NCI-H1417 treated with DMSO at 0.1 percent for 48 hours (cell line): ENCODE results near the gene MRRF.
"Not testable (repeated sequence)": the region's sequence is repeated elsewhere in the genome, so short reads cannot be mapped to it uniquely, and the experiment has no call there.

Experiments
- DNase-seq: peaks from one replicate; lab custom pipeline; 2025; lab: John Stamatoyannopoulos, UW

The MRRF gene

DNA sequence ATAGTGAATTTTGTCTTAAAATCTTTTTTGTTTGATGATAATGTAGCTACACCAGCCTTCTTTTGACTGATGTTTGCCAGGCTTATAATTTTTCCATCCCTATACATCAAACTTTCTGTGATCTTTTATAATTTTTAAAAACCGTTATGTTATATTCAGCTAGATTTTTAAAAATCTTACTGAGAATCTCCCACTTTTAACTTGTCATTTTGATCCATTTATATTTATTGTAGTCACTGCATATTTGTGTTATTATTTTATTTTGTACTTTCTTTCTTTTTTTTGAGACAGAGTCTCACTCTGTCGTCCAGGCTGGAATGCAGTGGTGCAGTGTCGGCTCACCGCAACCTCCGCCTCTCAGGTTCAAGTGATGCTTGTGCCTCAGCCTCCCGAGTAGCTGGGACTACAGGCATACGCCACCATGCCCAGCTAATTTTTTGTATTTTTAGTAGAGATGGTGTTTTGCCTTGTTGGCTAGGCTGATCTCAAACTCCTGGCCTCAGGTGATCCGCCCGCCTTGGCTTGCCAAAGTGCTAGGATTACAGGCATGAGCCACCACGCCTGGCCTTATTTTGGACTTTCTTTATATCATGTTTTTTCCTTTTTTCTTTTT lies 12.7 kb downstream of the MRRF start:
- DNase-seq, result no peak

DNA sequence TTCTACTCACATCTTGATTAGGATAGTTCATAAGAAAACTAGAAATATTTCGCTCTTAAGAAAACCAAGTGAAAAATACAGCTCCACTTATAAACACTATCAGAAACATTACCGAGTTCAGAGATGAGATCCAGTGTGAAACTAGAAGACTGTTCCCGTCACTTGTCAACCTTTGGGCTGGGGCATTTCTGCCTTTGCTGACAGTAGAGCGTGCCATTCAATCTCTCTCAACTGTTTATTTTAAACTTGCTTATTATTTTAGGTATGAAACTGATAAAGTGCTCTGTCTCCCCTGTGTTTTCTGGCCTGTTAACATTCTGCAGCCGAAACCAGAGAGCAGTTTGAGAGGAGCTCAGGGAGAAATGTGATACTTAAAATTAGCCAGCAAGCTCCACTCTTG lies 16.7 kb downstream of the MRRF start:
- no peak for DNase-seq

DNA sequence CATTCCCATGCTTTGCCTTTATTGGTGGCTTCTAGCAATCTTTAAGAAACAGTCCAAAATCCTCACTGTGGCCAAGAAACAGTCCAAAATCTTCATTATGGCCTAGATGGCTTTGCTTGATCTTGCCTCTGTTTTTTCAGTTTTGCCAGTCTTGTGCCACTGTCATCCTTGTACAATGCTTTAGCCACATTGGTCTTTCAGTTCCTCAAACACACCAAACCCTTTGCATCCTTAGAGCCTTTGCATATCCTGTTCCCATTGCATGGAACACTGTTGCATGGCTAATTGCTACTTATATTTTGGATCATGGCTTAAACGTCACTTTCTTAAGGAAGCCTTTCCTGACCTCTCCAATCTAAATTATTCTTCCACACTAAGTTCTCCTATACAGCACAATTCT lies 22.1 kb downstream of the MRRF start:
- DNase-seq, result no peak

DNA sequence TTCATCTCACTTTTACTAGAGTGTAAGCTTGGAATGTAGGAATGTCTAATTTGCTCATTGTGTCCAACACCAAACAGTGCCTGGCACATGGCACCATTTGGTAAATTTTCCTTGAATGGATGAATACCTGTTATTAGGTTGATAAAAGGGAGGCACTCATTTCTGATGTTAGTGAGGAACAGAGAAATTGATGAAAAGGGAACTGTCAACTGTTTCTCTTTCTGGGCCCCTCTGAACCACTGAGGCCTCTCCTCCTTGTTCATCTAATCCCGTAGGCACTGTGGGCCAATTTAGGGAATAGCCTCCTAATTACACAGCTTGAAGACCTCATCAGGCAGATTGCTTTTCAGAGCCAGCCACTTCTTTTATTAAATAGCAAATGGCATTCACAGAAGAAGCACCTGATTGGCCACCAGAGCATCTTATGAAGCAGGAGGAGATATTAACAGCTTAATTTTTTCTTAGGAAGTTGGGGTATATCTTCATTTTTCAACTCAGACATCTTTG lies 22.6 kb downstream of the MRRF start:
- no peak for DNase-seq

DNA sequence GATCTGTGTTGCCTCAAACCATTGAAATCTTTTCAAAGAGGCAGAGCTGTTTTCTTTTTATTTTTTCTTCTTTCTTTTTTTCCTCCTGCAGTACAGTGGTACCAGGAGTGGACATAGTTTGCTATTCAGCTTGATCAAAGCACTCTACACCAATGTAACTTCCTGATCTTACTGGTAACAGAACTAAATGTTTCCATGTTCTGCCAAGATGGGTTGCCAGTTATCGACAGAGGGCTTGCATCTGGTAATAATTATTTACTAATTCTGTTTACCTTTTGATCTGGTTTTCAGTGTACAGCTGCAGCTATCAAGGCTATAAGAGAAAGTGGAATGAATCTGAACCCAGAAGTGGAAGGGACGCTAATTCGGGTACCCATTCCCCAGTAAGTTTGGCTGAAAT lies 26.8 kb downstream of the MRRF start:
- DNase-seq, result no peak

DNA sequence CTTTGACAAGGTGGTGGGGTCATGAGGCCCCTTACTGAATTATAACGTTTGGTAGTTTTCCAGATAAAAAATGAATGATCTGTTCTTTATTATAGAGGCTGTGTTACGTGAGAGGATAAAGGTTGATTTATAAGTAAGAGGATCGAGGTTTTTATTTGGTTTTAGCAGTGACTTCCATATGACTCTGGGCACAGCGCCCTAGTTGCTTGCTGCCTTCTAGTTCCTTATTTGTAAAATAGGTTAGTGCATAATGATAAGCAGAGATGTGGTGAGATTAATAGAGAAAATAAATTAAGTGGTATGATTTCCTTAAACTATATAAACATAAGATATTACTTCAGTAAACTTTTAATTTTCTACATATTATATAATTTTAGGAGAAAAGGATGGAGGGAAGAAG lies 29.8 kb downstream of the MRRF start:
- no peak for DNase-seq

DNA sequence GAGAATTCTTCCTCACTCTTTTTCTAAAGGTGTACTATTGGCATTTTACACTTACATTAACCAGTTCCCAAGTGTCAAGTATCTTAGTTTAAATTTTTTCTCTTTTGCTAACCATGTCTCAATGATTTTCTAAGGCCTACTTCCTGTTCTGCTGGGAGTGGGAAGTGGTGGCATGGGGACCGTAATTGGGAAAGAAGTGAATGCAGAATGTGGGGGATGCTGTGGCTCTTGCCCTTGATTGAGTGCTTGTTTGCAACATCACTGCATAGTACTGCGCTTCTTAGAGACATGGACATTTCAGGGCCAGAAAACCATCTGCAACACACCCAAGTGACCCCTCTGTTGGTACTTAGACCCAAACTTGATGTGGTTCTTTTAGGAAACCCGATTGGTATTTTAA lies 32.8 kb downstream of the MRRF start:
- DNase-seq, result no peak

DNA sequence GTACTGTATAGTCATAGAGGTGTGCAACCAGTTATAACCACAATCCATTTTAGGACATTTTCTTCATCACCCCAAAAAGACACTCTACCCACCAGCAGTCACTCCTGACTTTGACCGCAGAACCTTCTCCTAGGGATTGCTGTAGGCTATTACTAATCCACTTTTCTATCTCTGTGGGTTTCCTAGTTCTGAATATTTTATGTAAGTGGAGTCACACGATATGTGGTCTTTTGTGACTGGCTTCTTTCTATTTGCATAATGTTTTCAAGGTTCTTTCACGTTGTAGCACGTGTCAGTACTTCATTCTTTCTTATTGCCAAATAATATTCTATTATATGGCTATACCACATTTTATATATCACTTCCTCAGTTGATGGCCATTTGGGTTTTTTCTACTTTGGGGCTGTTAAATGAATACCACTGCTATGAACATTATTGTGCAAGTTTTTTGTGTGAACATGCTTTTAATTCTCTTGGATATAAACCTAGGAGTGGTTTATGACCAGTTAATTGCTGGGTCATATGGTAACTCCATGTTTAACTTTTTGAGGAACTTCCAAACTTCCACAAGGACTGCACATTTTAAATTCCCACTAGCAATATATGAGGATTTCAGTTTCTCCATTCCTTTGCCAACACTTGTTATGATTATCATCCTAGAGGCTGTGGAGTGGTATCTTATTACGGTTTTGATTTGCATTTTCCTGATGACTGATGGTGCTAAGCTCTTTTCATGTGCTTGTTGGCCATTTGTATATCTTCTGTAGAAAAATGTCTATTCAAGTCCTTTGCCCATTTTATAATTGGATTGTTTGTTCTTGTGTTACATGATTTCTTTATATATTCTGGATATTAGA lies 37.8 kb downstream of the MRRF start:
- no peak for DNase-seq

DNA sequence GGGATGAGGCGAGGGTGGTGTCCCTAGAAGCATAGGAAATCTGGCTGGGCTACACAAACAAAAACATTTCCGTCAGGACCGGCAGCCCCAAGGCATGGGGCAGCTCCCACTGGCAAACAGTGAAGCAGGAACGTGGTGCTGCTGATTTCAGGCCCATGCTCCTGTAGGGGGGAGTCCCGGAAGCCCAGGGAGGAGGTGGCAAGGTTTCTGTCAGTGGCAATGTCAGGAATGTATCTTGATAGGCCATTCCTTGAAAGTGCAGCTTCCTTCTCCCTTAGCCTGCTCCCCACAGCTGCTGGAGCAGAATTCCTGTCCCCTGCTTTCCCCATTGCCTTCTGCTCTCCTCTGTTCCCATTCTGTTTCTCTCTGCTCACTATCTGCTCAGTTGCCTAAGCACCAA lies 42.4 kb downstream of the MRRF start:
- DNase-seq, result no peak

DNA sequence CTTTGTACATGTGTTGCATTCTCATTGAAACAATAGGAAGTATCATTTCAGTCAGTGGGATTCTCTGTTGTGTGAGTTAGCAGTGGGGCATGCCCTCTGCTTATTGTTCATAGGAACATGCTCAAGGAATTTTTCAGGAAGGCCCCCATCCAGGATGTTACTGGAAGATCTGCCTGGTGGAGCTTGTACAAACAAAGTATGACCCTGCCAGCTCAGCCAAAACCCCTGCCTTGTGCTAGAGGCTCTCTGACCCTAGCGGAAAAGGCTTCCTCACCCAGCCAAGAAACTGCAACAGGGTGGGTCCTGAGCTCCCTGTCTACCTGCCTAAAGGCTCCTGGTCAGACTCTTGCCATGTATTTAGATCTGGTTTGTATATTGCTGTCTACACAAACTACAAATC lies 43.2 kb downstream of the MRRF start:
- no peak for DNase-seq

DNA sequence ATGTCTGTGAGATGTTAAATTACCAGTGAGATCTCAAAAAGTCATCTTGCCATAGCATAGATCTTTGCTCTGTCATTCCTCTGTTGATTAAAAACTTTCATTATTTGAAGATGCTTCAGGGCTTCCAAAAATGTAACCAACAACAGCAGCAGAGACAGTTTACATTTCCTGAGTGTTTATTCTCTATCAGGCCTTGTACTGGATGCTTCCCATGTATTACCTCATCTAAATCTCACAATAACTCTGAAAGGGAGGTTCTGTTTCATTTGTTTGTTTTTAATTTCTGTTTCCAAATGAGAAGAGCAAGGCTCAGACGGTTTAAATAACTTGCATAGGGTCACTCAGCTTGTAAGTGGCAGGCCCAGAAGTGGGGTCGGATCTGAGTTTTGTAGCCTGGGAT lies 45.2 kb downstream of the MRRF start:
- DNase-seq, result no peak

DNA sequence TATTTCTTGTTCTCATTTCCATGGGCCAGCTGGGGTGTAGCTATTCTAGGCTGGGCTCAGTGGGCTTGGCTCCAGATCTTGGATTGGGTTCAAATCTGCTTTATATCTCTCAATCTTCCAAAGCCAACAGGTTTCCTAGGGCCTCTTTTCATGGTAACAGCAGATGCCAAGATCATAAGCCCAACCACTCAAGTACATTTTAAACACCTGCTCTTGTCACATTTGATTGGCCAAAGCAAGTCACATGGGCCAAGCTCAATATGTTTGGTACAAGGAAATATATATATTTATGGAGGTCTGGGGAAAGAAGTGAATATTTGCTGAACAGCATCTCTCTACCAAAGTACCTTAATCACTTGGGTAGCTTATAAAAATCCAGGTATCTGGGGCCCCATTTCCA lies 49.5 kb downstream of the MRRF start:
- DNase-seq, result no peak

DNA sequence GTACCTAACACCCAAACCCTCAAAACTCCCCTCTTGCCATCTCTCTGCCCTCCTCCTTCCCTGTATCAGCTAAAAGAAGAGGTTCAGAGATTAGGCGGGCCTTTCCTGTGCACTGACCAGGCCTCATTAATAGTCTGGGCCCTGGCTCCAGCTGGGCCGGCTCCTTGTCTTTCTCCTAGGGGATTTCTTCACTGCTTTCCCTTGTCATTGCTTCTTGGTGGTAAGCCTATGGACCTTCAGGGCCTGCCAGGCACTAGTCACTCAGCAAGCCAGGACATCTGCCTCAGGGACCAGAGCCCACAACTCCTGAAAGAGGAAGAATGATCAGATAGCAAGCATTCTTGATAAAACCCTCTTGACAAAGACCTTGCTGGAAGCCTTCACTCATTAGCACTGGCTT lies 50.9 kb downstream of the MRRF start:
- DNase-seq, result no peak

DNA sequence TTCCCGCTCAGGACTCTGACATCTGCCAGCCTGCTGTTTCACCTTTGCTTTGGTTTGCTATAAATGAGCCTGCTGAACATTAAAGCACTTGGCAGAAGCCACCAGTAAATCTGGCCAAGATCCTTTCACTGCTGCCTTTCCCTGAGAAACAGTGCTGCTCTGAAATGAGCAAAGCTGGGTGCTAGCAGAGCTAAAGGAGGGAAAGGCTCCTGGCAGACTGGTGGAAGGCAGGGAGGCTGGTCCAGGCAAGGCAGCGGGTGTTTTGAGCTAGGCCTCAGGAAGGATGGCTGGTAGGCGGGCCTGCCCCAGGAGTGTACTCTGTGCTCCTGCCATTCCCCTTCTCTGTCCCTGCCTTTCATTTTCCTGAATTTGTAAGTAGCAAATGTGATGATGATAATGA lies 53.6 kb downstream of the MRRF start:
- no peak for DNase-seq

DNA sequence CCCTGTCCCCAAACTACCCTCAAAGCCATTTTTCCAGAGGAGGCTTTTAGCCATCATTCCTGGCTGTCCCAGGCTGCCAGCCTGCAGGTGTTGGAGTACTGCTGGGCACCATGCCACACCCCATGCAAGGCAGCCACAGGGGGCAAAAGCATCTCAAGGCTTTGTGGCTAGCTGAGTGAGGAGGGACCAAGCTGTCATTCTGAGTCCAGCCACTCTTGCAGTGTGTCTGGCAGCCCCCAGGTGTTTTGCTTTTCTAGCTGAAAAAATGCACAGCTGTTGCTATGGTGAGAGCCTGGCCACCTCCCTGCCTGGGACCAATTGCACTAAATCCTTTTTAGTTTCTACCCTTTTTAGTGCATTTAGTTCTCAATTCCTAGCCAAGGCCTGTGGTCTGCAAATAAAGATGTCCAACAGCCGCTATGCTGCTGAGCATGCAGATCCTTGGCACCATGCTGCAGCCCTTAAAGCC lies 55.8 kb downstream of the MRRF start:
- no peak for DNase-seq

DNA sequence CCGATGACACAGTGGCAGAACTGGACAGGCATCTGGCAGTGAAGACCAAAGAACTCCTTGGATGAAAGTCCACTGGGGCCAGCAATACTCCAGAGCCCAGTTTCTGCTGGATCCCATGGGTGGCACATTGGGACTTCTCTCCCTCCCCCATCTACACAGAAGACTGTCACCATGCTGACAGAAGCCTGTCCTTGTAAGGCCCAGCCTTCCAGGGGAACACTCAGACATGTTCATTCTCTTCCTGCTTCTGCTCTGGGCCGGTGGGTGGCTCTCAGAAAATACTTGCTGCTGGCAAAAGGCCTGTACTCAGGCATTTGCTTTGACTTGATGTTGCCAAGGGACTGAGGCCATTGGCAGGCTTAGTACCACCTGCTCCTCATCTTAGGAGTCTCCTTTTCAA lies 57.9 kb downstream of the MRRF start:
- no peak for DNase-seq

DNA sequence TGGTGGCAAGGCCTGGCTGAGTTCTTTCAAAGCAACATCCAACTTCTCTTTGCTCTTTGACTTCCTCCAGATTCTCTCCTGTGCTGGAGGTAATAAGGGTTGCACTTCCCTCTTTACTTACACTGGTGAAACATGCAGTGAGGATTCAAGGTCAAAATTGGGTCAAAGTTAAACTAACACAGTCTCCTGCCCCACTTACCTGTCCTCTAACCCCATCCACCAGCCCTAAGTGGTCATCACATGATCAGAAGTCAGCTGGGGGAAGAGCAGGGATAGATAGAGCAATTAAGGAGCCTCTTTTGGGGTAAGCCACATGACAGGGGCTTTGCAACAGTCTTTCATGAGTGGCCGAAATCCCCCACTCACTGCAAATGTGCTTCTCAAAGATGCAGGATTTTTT lies 60.0 kb downstream of the MRRF start:
- DNase-seq, result not testable (repeated sequence)

DNA sequence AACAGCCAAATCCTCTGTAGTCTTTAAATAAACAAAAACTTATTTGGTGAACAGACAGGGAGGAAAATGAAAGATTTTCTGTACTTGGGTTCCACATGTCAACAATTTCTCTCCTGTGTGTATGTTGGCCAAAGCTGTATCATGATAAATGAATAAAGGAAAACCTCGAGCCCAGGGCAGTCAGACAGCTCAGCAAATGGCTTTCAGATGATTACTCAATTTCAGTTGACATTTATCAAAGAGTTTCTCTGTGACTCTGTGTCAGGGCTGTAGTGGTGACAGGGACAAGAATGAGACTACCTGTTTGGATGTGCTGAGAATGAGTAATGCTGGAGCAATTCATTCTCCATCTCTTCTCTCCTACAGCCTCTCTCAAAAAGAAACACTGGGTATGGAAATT lies 60.4 kb downstream of the MRRF start:
- DNase-seq, result no peak

DNA sequence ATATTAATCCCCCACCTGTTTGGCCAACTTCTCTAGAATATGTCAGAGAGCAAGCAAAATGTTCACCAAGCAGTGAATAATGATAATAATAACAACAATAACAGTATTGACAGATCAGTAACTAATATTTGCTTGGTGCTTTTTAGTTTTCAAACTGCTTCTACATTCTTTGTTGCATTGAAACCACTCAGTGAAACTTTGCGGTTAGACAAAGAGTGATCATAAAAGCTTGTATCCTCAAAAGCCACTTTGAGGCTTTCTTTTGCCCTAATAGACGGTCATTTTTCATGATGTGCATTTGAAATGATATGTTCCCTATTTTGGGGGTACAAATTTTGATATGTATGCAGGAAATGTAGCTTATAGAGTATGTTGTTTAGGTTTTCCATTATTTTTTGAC lies 62.5 kb downstream of the MRRF start:
- DNase-seq, result no peak

DNA sequence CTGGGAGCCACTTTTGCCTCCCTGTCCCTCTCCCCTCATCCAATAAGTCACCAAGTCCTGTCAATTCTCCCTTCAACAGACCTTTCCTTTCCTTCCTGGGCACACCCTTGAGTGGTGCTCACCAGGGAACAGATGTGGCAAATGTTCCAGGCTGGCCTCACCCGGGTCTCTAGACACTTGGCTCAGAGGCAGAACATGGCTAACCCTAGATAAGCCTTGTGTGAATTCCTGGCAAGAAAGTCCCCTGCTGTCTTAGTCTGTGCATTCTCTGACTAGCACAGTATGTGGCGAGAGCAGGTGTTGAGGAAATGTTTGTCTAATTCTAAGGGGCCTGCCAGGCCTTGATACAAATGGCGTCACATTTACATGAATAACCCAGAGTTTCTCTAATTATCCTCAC lies 64.9 kb downstream of the MRRF start:
- DNase-seq, result no peak

DNA sequence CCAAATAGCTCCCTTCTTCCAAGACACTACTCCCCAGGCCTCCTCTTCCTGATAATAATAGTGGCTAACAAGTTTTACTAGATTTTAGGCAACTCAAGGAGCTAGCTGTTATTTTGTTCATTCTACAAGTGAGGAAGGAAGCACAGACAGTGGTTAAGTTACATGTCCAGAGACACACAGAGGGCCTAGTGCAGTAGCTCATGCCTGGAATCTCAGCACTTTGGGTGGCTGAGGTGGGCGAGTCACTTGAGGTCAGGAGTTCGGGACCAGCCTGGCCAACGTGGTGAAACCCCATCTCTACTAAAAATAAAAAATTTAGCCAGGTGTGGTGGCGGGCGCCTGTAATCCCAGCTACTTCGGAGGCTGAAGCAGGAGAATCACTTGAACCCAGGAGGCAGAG lies 65.8 kb downstream of the MRRF start:
- DNase-seq, result not testable (repeated sequence)

DNA sequence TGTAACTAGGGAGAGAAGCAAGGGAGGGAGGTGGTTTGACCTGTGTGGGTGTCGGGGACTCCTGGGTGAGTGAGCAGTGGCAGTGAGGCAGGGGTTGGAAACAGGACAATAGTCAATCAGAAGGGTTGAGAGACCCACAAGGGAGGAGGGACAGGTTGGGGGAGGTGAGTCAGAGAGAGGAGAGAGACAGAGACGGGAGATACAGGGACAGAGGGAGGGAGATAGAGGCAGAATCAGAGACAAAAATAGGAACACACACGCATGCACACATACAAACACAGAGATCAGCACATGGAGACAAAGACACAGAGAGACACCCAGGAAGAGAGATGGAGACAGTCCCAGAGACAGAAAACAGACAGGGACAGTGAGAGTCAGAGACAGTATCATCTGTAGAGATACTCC lies 66.8 kb downstream of the MRRF start:
- DNase-seq, result no peak

DNA sequence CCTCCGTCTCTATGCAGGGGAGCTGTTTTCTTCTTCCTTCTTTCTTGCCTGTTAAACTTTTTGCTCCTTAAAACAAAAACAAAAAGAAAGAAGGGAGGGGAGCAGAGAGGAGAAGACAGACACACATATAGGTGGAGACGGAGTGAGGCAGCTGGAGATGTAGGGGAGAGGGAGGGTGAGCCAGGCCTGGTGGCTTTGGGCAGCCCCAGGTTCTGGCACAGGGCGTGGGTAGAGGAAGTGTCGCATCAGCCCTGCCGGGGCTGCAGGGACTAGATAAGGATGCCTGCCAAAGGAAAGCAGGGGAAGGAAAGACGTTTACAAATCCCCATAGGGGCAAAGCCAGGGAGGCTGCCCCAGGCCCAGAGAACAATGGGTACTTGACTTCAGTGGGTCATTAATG lies 67.4 kb downstream of the MRRF start:
- DNase-seq, result no peak

DNA sequence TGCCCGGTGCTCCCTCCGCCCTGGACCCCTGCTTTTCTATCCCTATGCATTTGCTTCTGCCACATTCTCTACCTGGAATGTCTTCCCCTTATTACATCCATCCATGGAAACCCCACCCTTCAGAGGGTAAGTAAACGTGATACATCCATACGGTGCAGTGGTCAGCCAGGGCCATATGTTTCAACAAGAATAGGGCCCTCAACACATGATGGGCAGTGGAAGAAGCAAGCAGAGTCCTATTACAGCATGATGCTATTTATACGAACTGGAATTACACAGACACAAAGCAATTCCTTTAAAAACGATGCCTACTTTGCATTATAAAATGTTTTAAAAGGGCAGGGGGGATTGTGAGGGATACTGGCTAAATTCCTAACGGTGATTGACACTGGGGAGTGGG lies 68.0 kb downstream of the MRRF start:
- DNase-seq, result no peak
